HG03571 (cell line): ENCODE data around the gene NCOA7.

Source experiments
- ATAC-seq: cut with Tn5 transposase; IDR thresholded peaks from one replicate; pipeline ENCODE4 v1.9.1; 2021; ENCODE audit not compliant: unreplicated experiment

NCOA7 gene

DNA sequence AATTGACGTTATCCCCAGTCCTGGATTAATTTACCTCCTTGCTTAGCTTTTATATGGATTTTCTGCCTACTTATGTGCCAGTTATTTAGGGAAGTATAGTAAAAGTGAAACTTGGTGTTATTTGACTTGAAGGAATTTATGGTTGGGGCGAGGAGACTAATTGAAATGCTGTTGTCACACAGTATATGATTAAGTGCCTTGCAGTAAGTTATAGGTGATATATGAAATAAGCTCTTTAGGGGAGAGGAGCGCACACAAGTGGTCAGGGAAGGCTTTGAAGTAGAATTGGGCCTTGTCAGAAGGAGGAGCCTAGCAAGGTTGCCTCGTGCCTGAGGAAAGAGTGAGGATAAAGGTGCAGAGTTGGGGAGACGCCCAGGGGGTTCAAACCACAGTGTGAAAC, 20.5 kb downstream of the NCOA7 start:
- no peak for ATAC-seq

DNA sequence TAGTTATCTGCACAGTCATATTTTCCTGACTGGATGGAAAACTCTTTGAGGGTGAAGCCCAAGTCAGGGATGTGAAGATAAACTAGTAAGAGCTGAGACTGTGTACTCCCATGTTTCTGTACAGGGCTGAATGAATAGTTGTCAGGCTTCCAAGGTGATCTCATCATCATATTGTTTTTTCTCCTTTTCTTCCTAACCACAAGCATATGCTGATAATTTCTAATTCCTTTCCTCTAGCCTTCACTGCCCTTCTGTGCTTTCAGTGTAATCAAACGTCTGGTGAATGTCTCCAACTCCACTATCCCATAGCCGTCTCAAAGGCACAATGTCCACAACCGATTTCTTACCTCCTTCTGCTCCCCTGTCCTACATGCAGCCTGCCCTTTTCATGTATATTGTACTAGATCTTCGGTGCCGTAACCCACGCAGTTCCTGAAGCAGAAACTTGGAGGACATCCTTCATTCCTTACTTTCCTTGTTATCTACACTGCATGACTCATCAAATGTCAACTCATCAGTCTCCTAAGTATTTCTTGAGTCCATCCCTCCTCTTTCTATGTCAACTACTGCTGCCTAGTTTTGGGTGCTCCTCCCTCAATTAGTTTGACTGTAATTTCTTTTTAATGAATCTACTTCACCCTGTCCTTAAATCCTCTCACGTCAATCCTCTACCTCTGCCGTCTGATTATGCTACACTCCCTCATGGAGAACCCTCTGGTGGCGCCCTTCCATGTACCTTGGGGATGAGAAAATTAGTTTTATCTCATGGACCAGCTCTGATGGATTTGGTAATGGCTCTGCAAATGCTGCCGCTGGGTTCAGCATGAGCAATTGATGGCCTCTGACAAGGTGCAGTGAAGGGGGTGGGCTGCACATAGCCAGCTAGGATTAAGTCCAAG, 21.9 kb downstream of the NCOA7 start:
- ATAC-seq, result no peak

DNA sequence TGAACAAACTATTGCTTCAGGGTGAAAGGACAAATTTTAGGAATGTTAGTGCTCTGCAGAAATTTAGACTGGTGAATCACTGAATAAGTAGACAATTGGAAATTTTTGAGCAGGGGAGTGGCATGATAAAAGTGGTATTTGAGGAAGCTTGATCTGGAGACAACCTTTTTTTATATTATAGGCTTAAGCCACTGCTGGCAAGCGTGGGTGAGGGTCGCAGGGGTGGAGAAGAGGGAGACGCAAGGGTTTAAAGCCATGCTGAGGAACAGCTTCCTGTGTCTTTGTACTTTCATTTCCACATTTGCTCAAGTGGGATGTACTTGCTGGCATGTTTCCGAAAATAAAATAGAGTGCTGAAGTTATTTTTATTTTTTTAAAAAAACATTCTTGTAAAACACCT, 23.7 kb downstream of the NCOA7 start:
- ATAC-seq, result peak; percentile 39

DNA sequence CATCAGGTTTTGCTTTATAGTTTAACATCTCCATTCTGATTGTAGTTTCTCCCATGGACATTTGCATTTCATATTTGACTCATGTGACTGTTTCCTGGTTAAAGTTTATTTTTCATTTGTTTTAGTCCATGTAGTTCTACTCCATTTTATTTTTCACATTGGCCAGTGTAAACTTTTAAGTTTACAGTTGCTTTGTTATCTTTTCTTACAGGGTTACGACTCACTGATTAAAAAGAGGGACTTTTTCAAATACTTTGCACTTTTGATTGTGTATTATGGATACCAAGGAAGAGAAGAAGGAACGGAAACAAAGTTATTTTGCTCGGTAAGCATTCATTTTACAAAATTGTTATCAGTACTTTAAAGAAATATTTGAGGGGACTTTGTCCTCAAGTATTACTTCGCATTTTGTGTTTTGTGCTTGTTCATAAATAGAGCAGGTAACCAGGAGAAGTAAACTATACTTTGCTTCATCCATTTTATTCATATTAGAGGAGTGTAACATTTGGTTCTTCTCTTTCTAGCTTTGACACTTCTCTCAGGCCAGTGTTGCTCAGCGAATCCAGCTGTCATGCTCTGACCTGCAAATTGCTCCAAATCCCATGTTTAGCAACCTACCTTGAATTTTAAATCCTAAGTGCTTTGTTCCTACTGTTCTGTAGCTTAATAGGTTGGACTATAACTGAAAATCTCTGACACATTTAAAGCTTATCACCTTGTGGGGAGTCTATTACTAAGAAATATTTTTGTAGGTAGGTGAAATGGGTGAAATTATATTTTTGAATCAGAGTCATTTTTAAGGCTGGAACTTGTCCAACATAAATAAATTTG, 24.5 kb downstream of the NCOA7 start:
- ATAC-seq, result no peak

DNA sequence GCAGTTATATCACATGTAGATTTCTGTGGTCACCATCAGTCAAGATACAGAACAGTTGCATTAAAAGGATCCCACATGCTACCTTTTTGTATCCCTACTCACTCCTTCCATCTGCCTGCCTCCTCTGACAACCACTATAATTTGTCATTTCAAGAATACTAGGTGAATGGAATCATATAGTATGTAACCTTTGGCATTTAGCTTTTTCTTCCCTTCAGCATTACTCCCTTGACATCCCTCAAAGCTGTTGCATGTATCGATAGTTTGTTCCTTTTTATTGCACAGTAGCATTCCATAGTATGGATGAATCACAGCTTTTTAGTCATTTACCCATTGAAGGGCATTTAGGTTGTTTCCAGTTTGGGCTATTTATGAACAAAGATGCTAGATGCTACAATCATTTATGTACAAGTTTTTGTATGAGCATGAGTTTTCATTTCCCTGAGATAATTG, 26.1 kb downstream of the NCOA7 start:
- ATAC-seq, result no peak

DNA sequence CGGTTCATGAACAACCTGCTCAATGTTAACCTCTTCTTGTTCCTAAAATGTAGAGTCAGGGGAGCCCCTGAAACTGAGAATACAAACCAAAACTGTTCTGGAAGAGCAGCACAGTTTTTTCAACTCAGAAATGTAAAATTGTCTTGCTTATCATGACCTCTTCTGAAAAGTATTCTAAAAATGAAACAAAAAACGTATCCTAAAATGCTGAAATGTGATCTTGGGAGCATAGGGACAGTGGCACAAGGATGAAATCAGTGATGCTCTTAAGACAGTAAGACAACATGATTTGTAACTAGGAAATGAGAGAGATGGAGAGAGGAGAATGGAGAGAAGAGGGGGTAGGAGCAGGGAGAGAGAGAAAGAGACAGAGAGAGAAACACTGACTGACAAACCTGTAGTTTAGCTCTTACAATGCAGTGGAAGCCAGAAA, 27.5 kb downstream of the NCOA7 start:
- ATAC-seq, result no peak

DNA sequence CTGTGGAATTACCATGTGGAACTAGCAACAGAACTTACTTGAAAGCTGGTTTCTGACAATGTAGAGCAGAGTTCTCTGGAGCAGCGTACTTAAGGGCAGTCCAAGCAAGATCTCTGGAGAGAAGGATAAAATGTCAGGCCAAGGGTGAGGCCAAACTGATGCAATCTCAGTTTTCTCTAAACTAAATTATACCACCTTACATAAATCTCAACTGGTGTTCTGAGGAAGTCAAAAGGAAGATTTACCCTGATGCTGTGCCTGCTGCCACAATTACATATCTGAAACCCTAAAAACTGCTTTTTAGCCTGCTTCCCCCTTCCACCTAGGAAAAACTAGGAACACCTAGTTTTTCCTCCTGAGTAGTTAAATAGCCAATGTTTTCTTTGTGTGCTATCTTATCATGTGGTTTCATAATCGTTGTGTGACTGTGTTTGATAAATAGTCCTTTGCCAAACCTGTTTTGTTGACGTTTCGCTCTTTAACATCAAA, 28.1 kb downstream of the NCOA7 start:
- ATAC-seq, result no peak

DNA sequence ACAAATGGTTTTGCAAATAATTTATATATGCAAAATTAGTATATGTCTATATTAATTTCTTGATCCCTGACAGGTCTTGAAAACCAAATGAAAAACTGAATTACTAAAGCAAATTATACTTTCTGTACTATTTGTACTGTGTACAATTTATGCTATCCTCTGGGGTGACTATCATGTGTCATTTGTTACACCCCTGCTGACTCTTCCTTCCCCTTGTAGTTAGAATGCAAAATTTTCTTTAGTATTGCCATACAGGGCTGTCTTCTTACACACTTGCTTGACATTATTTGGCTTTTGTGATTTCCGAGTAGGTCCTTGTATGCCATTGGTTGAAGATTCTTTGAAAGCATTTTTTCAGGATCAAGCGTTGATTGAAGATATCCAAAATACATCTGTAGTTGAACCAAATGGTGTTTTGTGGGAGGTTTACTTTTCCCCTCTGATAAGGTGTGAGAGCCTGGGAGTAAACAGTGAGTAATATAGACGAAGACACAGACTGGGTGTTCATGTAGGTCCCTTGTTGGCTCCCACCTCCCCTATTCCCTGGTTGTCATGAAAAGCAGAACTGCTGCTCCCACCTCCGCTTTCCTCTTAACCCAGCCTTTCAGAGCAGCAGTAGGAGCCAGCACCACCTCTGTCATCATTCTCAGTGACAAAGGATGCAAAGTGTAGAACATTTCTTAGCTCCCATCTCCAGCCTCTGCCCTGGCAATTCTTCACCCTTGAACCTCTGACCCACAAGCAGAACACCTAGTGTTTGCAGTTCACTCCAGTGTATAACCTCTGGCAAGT, 29.0 kb downstream of the NCOA7 start:
- ATAC-seq, result no peak

DNA sequence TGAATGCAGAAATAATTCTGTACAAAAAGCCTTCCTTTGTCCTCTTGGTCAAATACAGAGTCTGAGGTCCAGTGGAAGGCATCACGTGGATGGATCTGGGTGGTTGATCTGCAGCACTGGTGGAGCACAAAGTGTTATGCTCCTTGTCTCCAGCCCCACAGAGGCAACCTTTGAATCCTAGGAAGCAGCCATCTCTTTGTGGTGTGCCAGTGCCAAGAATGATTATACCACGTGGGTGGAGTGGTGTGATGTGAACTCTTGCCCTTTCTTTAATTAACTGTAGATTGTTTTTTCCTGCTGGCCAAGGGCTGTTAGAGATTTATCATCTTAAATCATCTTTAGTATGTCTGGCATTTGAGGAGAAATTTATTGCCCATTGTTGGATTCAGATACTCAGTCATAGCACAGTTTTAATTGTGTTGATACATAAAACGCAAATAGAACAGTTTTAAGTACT, 31.1 kb downstream of the NCOA7 start:
- no peak for ATAC-seq

DNA sequence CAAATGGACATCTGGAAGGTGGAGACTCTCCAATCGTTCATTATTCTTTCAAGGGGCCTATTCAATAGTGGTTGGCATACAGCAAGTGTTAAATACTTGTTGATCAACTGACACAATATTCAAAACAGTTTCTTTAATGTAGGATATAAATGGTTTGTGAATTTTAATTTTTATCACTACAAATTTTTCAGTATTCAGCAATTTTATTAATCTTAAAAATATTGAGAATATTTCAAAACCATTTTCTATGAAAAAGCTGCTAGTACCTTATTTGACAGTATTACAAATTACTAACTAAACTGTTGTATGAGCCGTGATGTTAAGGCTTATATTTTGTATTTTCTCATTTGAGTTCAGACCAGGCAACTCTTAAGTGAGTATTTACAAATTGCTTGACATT, 32.4 kb downstream of the NCOA7 start:
- ATAC-seq, result no peak

DNA sequence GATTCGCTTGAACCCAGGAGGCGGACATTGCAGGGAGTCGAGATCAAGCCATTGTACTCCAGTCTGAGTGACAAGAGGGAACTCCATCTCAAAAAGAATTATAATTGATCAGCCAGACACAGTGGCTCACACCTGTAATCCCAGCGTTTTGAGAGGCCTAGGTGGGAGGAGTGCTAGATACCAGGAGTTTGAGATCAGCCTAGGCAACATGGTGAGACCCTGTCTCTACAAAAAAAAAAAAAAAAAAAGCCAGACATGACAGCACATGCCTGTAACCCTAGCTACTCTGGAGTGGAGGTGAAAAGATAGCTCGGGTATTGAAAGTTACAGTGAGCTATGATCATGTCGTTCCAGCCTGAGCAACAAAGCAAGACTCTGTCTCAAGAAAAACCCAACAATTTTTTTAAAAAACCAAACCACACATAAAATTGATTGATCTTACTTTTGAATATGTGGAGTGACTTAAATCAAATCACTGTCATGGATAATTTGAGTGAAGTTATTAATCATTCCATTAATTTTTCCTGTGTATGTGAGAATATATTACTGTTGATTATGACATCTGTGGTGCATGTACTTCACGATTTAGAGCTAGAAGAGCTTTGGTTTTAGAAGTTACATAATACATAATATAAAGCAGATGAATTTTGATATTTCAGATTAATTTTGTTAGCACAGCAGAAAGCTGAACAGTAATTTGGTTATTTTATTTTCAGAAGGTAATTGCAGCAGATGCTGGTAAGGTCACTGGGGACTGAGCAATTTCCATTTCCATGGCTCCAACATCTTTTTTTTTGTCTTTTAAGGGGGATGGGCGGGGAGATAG, 34.4 kb downstream of the NCOA7 start:
- no peak for ATAC-seq

DNA sequence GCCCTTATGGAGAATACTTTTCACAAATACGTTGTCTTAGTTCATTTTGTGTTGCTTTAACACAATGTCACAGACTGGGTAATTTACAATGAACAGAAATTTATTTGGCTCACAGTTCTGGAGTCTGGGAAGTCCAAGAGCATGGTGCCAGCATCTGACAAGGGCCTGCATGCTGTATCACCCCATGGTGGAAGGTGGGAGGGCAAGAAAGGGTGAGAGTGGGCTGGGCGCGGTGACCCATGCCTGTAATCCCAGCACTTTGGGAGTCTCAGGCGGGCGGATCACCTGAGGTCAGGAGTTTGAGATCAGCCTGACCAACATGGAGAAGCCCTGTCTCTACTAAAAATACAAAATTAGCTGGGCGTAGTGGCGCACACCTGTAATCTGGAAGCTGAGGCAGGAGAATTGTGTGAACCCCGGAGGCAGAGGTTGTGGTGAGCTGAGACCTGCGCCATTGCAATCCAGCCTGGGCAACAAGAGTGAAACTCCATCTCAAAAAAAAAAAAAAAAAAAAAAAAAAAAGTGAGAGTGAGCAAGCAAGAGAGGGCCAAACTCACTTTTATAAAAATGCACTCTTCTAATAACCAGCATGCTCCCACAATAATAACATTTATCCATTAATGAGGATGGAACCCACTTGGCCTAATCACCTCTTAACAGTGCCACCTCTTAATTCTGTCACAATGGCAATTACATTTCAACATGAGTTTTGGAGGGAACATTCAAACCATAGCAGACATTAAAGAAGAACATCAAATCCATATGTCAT, 36.1 kb downstream of the NCOA7 start:
- ATAC-seq, result no peak

DNA sequence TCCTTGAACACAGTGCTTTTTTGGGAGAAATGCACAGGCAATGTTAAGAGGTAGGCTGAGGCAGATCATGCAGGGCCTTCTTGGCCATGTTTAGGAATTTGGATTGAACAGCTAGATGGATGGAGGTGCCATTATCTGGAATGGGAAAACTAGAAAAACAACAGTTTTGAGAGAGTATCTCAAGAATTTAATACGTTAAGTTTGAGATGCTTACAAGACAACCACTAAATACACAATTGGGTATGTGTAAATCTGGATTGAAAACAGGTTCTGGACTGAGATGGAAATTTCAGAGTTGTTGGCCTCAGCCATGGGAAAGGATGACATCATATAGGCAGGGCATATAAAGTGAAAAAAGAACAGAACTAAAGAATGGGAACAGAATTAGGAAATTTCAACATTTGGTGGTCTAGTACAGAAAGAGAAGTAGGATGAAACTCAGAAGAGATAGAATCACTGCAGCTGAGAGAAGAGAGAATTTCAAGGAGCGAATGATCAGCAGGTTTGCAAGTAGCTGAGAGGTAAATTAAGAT, 37.1 kb downstream of the NCOA7 start:
- no peak for ATAC-seq

DNA sequence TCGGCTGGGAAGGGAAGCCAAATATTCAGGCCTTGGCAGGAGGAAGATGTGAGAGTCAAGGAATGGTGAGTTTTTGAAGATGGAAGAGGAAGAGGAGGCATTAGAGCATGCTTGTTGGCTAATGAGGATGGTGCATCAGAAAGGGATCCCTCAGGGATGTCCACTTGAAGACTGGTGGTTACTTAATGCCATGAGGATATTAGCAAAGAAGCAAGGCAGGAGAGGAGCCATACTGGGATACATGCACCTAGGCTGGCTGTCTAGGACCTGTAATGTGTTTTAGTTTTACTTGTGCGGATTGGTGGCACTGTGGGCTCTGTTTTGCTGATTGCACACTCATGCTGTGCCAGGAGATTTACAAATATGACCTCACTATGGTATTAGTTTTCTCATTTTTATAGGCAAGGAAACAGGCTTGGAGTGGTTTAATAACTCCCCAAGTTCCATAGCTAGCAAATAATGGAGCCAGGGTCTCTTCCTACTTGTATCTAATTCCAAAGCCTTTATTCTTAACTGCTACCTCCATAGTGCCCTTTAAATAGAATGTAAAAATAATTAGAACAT, 37.8 kb downstream of the NCOA7 start:
- no peak for ATAC-seq

DNA sequence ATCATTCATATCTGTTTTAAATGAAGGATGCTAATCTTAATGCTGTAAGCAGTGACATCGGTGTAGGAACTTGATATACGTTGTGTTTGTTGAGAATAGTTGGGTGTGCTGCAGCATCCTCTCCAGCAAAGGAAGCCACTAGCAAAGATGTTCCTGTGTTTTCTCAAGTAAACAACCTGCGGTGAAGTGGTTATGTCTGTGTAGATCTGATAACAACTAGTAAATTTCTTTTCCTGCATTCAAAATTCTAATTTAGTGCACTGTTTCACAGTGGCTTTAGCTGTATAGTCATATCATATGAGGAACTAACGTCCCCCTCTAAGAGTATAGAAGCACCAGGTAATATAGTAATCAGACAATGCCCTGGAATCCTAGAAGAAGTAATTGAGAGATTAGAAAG, 38.7 kb downstream of the NCOA7 start:
- no peak for ATAC-seq

DNA sequence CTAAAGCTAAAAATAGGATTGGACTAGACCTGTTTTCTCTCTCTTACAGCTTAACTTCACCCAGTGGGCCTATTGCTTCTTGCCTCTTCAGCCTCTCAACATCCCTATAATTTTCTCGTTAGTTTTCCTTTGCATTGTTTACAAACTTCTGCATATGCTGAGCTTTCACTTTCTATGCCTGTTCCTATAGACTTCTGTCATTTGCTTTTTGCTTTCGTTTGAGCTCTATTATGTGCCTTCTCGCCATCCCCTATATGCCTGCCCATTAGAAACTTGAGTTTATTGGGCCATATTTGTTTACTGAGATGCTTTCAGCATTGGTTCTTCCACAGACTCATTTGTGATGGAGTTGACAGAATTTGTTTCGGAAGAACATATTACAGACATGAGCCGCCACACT, 40.9 kb downstream of the NCOA7 start:
- no peak for ATAC-seq

DNA sequence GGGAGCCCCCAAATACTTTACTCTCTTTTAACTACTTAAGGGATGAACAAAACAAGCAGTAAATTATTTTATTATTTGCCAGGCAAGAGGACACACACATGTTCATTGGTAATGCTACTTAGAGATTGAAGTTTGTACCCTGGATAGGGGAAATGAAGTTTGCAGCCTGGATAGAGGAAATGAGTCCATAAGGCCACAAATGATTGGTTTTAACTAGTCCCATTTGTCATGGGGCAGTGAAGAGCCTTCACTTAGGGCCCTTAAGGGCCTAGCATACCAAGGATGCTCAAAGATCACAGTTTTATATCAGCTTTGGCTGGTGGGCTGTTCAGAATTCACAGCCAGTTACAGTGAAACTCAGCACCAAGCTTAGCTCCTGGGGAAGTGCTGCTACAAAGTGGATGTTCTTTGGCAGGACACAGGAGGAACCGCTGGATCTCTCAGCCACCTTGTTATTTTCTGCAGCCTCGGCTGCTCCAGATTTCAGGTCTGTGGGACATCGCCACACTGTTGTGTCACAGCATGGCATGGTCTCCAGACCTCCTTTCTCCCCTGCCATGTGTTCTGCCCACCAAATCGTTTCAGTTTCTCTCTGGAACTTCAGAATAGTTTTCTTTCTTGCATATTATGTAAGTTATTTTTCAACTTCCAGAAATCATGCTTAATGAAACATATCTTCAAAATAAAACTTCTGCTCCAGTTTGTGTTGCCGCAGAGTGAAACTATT, 41.8 kb downstream of the NCOA7 start:
- no peak for ATAC-seq

DNA sequence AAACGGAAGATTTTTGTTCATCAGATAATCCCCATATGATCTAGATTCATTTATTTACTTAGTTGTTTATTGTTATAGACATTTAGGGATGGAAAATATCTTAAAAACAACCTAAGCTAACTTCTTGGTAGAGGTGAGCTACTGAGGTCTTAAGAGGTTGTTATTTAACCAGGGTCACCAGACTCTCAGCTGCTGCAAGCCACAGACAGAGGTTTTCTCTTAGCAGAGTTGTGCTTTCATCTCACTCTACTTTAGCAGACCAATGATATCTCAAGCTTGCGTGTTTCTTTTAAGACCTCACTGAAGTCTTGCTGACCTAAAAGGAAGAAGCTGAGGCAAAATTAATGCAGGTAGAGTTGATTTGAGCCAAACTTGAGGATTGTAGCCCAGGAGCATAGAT, 43.6 kb downstream of the NCOA7 start:
- peak; percentile 88 for ATAC-seq
